Occipital lobe (tissue), 2 donors: ENCODE results near the gene DIO3. TPM values are rescaled to one million over a fixed set of nuclear protein-coding genes. Genes with fewer than 3 reads are reported as not detected.

Experiments
- DNase-seq: peaks from one replicate; lab custom pipeline; 2025; lab: John Stamatoyannopoulos, UW
- total RNA-seq: library from RNA; depleted of rRNA; stranded (reverse); fragments of >200 nt; gene quantifications from one replicate; pipeline ENCODE4 v1.2.3, GENCODE V29; 2014

DIO3 gene
- total RNA-seq, 1 donor from 2014 or later, result not detected

GRCh38 chr14:101598159-101598558 lies 36.9 kb downstream of the DIO3 start:
- DNase-seq, result no peak

DNA sequence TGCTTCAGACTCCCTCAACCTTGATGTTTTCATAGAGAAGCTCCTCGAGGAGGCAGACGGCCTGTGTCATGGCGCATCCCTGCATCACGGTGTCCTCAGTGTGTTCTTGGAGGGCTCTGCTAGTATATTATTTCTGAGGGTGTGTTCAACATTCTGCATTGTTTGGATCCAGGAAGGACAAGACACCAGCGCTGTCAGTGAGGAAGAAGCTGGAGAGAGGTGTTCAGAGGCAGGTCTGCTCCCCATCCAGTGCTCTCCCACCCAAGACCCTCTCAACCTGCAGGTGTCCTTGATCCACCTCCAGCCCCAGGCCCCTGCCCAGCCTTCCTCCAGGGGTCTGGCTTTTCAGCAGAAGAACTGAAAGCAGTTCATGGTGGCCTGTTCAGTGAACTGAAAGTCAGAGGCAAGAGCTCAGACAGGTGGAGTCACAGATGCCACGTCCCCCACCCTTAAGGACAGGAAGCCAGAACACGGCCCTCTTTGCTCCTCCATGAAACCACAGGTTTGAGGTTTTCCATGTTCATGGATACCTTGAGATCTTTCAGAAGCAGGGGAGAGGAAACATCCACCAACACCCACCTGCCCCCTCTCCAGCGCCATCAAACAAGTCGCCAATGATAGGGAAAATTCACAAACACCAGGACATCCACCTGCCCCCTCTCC lies 37.4 kb downstream of the DIO3 start:
- no peak for DNase-seq

DNA sequence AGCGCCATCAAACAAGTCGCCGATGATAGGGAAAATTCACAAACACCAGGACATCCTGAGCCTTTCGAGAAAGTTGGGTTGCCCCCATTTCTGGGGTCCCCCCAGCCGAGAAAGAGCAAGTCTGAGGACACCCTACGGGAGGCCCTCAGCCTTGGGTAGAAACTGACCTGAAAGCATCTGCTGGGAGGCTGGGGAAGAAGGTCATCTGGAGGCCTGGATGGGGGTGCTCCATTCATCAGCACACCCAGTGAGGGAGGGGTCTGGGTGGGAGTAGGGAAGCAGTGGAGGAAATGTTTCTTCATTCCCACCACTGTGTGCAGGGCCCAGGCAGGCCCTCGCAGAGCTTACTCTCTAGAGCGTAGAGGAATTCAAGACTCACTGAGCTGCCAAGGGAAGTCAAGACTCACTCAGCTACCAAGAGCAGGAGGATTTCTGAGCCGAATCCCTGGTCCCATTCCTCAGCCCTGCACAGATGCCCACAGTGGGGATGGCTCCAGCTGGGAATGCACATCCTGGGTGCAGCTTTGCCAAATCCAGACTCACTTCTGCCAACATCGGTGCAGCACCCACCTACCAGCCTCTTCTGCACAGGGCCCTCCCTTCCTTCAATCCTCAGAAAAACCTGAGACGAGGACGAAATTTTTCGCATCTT lies 38.1 kb downstream of the DIO3 start:
- no peak for DNase-seq

DNA sequence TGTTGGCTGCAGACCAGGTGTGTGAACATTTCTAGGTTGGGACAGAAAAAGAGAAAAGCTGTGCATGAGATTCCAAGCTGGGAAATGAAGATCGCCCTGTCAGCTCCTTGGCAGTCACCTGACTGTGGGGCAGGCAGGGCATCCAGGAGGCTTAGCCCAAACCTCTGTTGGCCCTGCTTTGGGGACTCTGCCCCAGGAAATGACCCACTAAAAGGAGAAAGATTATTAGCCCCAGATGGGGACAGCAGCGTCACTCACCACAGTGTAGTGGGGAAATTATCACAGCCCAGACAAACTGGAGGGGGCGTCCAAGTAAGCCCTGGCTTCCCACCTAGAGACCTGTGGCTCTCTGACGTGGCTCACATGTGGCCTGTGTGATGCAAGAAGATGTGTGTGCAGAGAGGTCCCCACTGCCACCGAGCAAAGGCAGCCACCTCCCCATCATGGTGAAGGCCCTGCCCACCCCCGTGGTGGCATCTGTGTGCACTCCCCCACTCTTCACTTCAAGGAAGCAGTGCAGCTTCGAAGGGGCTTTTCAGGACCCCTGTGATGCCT lies 39.1 kb downstream of the DIO3 start:
- no peak for DNase-seq

DNA sequence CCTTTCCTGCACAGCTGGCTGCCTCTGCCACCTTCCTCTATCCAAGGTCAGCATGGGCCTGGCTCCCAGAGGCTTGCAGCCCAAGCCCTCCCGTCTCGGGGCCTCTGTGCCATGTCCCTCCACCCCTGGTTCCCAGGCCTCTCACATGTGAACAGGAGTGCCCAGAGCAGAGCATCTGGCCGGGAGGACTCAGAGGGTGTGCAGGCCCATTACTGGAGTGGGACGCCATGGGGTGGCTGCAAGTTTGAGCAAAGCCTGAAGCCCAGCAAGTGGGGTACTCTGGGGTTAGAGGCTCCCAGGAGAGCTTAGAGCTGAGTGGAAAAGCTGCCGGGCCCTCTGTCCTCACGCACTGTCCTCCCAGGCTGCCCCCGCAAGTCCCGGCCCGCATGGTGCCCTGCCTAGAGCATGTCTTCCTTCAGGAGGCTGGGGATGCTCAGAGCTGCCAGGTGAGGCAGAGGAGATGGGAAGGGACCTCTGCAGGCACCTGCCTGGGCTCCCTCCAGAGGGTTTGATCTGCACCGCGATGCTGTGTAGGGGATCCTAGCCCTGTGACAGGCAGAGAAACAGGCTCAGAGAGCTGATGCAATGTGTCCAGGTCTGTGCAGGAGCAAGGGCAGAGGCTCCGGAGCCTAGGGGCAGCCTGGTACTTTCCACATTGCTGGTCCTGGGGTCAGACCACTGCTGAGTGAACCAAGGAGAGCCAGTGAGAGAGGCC lies 39.8 kb downstream of the DIO3 start:
- DNase-seq, result no peak

GRCh38 chr14:101601606-101602465 lies 40.5 kb downstream of the DIO3 start:
- DNase-seq, result no peak

GRCh38 chr14:101602466-101602840 lies 41.2 kb downstream of the DIO3 start:
- DNase-seq, result no peak

DNA sequence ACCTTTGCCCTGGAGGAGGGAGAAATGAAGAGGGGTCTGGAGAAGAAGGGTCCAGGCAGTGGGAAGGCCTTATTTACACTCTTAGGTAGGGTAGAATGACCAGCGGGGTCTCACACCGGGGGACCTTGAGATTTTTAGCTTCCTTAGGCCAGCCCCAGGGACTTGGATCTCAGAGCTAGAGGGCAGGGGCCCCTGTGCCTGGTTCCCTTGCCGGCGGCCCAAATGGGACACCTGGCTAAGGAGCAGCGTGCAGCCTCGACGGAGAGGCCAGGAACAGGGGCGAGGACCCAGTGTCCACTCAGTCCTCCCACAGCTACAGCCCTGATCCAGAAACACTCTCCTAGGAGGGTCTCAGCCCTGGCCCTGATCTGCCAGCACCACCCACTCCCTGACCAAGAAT lies 41.8 kb downstream of the DIO3 start:
- DNase-seq, result no peak

GRCh38 chr14:101604228-101604934 lies 43.1 kb downstream of the DIO3 start:
- no peak for DNase-seq

GRCh38 chr14:101604935-101605780 lies 43.9 kb downstream of the DIO3 start:
- no peak for DNase-seq

DNA sequence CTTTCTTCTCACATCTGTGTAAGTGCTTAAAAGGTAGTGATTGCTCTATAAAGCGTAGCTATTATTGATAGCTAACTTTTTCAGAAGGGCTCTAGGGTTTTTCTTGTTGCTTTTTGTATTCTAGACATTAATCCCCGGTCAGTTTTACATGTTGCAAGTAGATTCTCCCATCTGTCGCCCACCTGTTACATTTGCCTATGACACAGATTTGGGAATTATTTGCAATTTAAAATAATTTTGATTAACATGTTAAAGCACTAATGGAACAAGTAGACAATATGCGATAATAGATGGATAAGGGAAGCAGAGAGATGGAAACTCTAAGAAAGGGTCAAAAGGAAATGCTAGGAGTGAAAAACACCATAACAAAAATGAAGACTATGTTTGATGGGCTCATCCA lies 44.5 kb downstream of the DIO3 start:
- no peak for DNase-seq

Other genes with a start within 250 kb of the DIO3 start
- 166 TPM for gene PPP2R5C, start 200.2 kb downstream of the DIO3 start, total RNA-seq